OCI-LY3 (cell line): ENCODE data around the gene RELN.

Source experiments
- EZH2phosphoT487 ChIP-seq: fragments of 200-600 bp; shearing (Covaris generic); IDR thresholded peaks from 2 replicates; pipeline ENCODE4 v1.6.1; 2018; ENCODE audit warnings: antibody characterized with exemption, mixed run types, low read depth
- TF ChIP-seq, protein P1 (sequence below): fragments of 200-600, 300-600 bp; sonication (generic); IDR thresholded peaks from 2 replicates; pipeline ENCODE4 v1.5.1; 2014; ENCODE audit warnings: antibody characterized with exemption, low read length, low read depth

DNA sequence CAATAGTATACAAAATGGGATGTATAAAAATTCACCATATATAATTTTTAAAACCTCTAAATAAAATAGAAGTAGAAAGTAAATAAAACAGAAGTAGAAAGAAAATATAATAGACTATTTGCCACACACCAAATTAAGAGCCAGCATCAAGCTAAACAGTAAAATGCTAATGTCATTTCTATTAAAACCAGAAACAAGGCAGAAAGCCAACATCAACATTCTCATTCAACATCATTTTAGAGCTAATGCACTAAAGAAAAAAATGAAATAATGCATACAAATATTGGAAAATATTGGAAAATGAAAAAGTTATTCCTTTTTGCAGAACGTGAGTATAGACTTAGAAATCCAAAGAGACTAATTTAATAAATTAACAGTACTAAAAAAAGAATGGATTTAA is 23.4 kb upstream of the RELN start:
- TF ChIP-seq EZH2phosphoT487 = no peak
- TF ChIP-seq, protein P1, sequence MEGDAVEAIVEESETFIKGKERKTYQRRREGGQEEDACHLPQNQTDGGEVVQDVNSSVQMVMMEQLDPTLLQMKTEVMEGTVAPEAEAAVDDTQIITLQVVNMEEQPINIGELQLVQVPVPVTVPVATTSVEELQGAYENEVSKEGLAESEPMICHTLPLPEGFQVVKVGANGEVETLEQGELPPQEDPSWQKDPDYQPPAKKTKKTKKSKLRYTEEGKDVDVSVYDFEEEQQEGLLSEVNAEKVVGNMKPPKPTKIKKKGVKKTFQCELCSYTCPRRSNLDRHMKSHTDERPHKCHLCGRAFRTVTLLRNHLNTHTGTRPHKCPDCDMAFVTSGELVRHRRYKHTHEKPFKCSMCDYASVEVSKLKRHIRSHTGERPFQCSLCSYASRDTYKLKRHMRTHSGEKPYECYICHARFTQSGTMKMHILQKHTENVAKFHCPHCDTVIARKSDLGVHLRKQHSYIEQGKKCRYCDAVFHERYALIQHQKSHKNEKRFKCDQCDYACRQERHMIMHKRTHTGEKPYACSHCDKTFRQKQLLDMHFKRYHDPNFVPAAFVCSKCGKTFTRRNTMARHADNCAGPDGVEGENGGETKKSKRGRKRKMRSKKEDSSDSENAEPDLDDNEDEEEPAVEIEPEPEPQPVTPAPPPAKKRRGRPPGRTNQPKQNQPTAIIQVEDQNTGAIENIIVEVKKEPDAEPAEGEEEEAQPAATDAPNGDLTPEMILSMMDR = no peak
